Stomach (tissue), 9 donors: ENCODE results near the gene CHN2. TPM values are rescaled to one million over a fixed set of nuclear protein-coding genes. Genes with fewer than 3 reads are reported as not detected.

Experiments
- DNase-seq, 2 donors: peaks; one replicate each; pipeline versions ENCODE4 v3.0.0 to v3.0.0-alpha.2; 2013 to 2019
- H3K27ac ChIP-seq, 5 donors: fragments of 200-600 bp in 4 of 5; sonication (generic) in 4 of 5; one replicate each; pipeline ENCODE4 v1.5.1; 2013 to 2019; ENCODE audit warnings: mild to moderate bottlenecking in 1 of 5, moderate library complexity in 1 of 5
- H3K27me3 ChIP-seq, 3 donors: fragments of 200-600 bp; sonication (generic); one replicate each; pipeline ENCODE4 v1.5.1; 2017 to 2019; ENCODE audit warnings: mixed run types in 1 of 3
- H3K36me3 ChIP-seq, 4 donors: fragments of 200-600 bp; sonication (generic); 1 replicate in 3 of 4; 2 replicates in 1 of 4; pipeline ENCODE4 v1.5.1; 2016 to 2019
- H3K4me1 ChIP-seq, 4 donors: fragments of 200-600 bp; sonication (generic); one replicate each; pipeline ENCODE4 v1.5.1; 2016 to 2019
- H3K4me3 ChIP-seq, 4 donors: fragments of 200-600 bp; sonication (generic) in 3 of 4; one replicate each; pipeline ENCODE4 v1.5.1; 2016 to 2019; ENCODE audit warnings: mild to moderate bottlenecking in 1 of 4
- H3K9me3 ChIP-seq, 4 donors: fragments of 200-600 bp; sonication (generic); one replicate each; pipeline ENCODE4 v1.5.1; 2016 to 2019
- CTCF ChIP-seq, 7 experiments: fragments of 450-650 bp in 4 of 7; fragments of 200-600 bp in 3 of 7; sonication (generic) in 3 of 7; IDR thresholded peaks; one replicate each; pipeline ENCODE4 v1.5.1; 2016 to 2019; ENCODE audit warnings: antibody characterized with exemption in 7 of 7, control low read depth in 2 of 7, mild to moderate bottlenecking in 1 of 7
- EP300 ChIP-seq: sonication (generic); formaldehyde crosslinking; IDR thresholded peaks from one replicate; pipeline ENCODE4 v1.6.1; 2017; ENCODE audit warnings: antibody characterized with exemption
- POLR2A ChIP-seq, 4 donors: fragments of 450-650 bp; IDR thresholded peaks; one replicate each; pipeline ENCODE4 v1.6.1; 2016; ENCODE audit warnings: antibody characterized with exemption in 4 of 4, control low read depth in 2 of 4, mild to moderate bottlenecking in 1 of 4, moderate library complexity in 1 of 4
- POLR2AphosphoS5 ChIP-seq, 3 donors: sonication (generic); formaldehyde crosslinking; IDR thresholded peaks; one replicate each; pipeline ENCODE4 v1.6.1; 2016; ENCODE audit warnings: antibody characterized with exemption in 3 of 3
- WGBS, 5 donors: extraction: QIAGEN DNeasy Blood & Tissue Kit in 3 of 5; methylation state at CpG; one replicate each; pipeline versions ENCODE4 v1.1.5 to v1.1.7; 2013 to 2018; 5-methylcytosine and 5-hydroxymethylcytosine counted together
- intact Hi-C: fragments of 100-400 bp; cut with DNase I; formaldehyde crosslinking; loops from one replicate; pipeline ENCODE4 v1.15.1; 2023; ENCODE audit warnings: low total_unique reads
- polyA plus RNA-seq, 3 donors: library from polyadenylated mRNA; stranded (reverse); fragments of 200-250 nt; gene quantifications; one replicate each; pipeline ENCODE4 v1.2.3, GENCODE V29; 2013
- total RNA-seq, 5 donors: library from RNA; depleted of rRNA; stranded (reverse); fragments of >200 nt; gene quantifications; one replicate each; pipeline versions ENCODE4 v1.1.0 to v1.2.3, GENCODE V29; 2014 to 2016
- donor health status: healthy with polysubstance abuse.
- donor health status: Bipolar disorder and iron deficiency.
- donor health status: healthy.

Gene CHN2
- total and polyA plus RNA-seq, 8 donors: 2.4 to 47.8 (median 13.8) TPM

DNA sequence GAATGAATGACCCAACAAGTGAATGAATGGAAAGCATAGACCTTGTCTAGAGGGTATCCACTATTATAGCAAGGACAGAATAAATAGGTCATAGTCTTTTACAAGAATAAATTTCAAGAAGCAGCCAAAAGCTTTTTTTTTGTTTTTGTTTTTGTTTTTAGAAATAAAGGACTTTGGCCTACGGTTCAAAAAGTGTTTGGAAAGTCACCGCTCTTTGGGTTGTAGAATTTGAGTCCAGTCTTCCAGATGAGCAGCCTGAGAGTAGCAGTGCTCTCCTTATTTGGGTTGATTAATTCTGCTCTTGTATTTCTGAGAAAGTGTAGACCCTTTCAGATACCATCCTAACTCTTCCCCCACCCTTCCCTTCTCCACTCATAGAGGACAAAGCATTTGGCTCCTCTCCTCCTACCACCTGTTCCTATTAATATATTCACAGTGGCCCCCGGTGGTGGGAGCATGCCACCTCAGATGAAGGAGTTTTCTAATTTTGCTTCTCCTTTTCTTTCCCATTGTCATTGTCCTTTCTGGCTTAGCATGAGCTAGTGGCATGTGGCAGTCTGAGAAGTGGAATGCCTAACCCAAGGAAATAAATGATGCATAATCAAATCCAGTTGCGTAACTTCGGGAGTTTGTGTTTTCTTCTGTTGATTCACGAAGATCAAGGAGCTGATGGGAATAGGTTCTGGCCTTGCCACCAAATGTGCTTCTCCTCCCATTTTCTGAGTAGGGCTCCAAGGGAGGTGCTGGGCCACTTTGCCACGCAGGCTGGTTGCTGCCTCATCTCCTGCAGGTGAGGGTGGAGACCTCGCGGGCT lies 114.7 kb downstream of the CHN2 start:
- no peaks in the 10 kb centered on the region for H3K4me1 ChIP-seq
- no peaks in the 10 kb centered on the region for H3K27me3 ChIP-seq
- no peak for TF ChIP-seq EP300
- TF ChIP-seq POLR2AphosphoS5 (IDR thresholded peaks at IDR 0.05): no peak
- no peak for TF ChIP-seq CTCF (IDR thresholded peaks at IDR 0.05)
- TF ChIP-seq POLR2A (IDR thresholded peaks at IDR 0.05): no peak
- 80 to 93% (median 89%) methylated on average over 9 of the region's 9 CpGs for WGBS, 5 donors
- H3K27ac ChIP-seq: no peak overlapping the region
- intact Hi-C loops: no loop called here
- no peaks in the 10 kb centered on the region for H3K36me3 ChIP-seq
- peaks cover 0 to 6% (median 0%) of the 10 kb centered on the region in 4 donors for H3K9me3 ChIP-seq
- no peak overlapping the region for H3K4me3 ChIP-seq
- no peak for DNase-seq

DNA sequence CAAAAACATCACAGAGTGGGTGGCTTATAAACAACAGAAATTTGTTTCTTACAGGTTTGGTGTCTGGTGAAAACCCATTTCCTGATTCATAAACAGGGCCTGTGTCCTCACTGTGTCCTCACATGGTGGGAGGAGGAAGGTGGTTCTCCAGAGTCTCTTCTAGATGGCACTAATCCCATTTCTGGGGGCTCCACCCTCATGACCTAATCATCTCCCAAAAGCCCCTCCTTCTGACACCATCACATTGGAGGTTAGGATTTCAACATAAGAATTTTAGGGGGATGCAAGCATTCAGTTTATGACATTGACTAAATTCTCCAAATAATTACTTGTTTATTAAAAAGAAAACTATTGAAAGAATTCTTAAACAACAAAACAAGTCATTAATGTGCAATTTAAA lies 116.0 kb downstream of the CHN2 start:
- DNase-seq: no peak
- no peaks in the 10 kb centered on the region for H3K27me3 ChIP-seq
- H3K27ac ChIP-seq: no peak overlapping the region
- H3K4me3 ChIP-seq: no peak overlapping the region
- intact Hi-C loops: no loop called here
- H3K36me3 ChIP-seq: no peaks in the 10 kb centered on the region
- no peaks in the 10 kb centered on the region for H3K4me1 ChIP-seq
- peaks cover 0 to 6% (median 0%) of the 10 kb centered on the region in 4 donors for H3K9me3 ChIP-seq
- no peak for TF ChIP-seq POLR2AphosphoS5 (IDR thresholded peaks at IDR 0.05)
- no peak for TF ChIP-seq POLR2A (IDR thresholded peaks at IDR 0.05)
- TF ChIP-seq EP300: no peak
- TF ChIP-seq CTCF (IDR thresholded peaks at IDR 0.05): no peak

GRCh38 chr7:29311314-29311713 lies 116.7 kb downstream of the CHN2 start:
- no peak for DNase-seq
- WGBS, 5 donors: 95 to 98% (median 96%) methylated on average over 3 of the region's 3 CpGs
- intact Hi-C loops: no loop called here
- Histone ChIP-seq H3K4me3 (no peak overlapping the region), H3K27ac (no peak overlapping the region), H3K27me3 (no peaks in the 10 kb centered on the region), H3K9me3 (peaks cover 0 to 6% (median 0%) of the 10 kb centered on the region in 4 donors), H3K36me3 (no peaks in the 10 kb centered on the region), H3K4me1 (peaks cover 0 to under 1% (median 0%) of the 10 kb centered on the region in 4 donors)
- no peak for TF ChIP-seq POLR2A (IDR thresholded peaks at IDR 0.05)
- no peak for TF ChIP-seq POLR2AphosphoS5 (IDR thresholded peaks at IDR 0.05)
- TF ChIP-seq EP300: no peak
- TF ChIP-seq CTCF (IDR thresholded peaks at IDR 0.05): no peak

DNA sequence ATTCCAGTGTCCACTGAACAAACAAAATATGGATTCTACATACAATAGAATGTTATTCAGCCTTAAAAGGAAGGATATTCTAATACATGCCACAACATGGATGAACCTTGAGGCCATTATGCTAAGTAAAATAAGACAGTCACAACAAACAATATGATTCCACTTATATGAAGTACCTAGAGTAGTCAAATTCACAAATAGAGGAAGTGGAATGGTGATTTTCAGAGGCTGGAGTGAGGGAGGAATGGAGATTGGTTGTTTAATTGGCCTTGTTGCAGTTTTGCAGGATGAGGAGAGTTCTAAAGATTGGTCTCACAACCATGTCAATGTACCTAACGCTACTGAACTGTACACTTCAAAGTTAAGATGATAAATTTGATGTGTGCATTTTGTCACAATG lies 119.6 kb downstream of the CHN2 start:
- H3K9me3 ChIP-seq: peaks cover 0 to 6% (median 0%) of the 10 kb centered on the region in 4 donors
- 88 to 97% (median 93%) methylated on average over 1 of the region's 1 CpG for WGBS, 5 donors
- peaks cover 0 to 27% (median 4%) of the 10 kb centered on the region in 4 donors for H3K4me1 ChIP-seq
- no peaks in the 10 kb centered on the region for H3K36me3 ChIP-seq
- no peak overlapping the region for H3K4me3 ChIP-seq
- DNase-seq: no peak
- no peak overlapping the region for H3K27ac ChIP-seq
- intact Hi-C loops: no loop called here
- TF ChIP-seq POLR2AphosphoS5 (IDR thresholded peaks at IDR 0.05) (no peak), CTCF (IDR thresholded peaks at IDR 0.05) (no peak), EP300 (no peak), POLR2A (IDR thresholded peaks at IDR 0.05) (no peak)
- H3K27me3 ChIP-seq: no peaks in the 10 kb centered on the region
